GM10248 (cell line): Measurements from ENCODE around the gene COPZ1.

Experiments used
- CTCF ChIA-PET: fragments of 300-600 bp; sonication (Branson Sonifier 250); formaldehyde crosslinking; extraction: SDS; loops from one replicate; lab custom pipeline; 2021; ENCODE audit warnings: antibody characterized with exemption; lab: Yijun Ruan, JAX
- POLR2A ChIA-PET: fragments of 350-650 bp; sonication (Branson Sonifier 250); formaldehyde crosslinking; extraction: SDS; loops from one replicate; lab custom pipeline; 2020; ENCODE audit warnings: antibody characterized with exemption; lab: Yijun Ruan, JAX
- DNase-seq: peaks from one replicate; pipeline ENCODE4 v3.0.0; 2012; ENCODE audit errors: extremely low spot score
- TF ChIP-seq, protein P1 (sequence below): IDR thresholded peaks from 2 replicates; pipeline ENCODE4 v1.5.1; 2012; ENCODE audit warnings: mild to moderate bottlenecking, low read depth; ENCODE audit errors: extremely low read depth, missing control alignments, control extremely low read depth

Gene COPZ1

DNA sequence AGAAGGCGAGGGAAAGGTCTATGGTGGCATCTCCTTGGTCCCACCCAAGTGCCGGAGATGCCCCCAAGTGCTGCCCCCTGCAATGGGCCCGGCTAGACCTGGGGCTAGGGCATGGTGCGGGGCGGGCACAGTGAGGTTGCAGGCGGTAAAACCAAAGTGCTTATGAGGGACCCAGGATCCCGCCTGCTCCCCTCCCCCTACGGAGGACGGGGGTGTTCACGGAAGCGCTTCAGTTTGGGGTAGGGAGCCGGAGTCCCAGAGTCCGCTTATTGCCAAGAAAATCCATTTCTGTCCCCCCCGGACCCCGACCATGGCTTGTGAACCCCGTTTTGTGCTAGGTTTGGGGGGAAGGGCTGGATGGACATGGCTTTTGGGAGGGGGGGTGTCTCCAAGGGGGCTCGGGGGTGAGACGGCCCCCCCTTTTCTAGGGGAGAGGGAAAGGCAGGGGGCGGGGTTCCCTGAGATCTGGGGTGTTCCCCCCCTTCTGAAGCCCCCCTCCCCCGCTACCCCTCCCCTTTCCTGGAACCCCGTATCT lies 44.7 kb downstream of the COPZ1 start:
- ChIA-PET CTCF (interaction anchor here (1.4 to 3.4 kb wide), 3 partner anchors 11 to 149 kb away, joined by 9 to 47 read pairs (median 13); no protein-coding TSS in a partner anchor), POLR2A (no interaction called here)
- TF ChIP-seq, protein P1, sequence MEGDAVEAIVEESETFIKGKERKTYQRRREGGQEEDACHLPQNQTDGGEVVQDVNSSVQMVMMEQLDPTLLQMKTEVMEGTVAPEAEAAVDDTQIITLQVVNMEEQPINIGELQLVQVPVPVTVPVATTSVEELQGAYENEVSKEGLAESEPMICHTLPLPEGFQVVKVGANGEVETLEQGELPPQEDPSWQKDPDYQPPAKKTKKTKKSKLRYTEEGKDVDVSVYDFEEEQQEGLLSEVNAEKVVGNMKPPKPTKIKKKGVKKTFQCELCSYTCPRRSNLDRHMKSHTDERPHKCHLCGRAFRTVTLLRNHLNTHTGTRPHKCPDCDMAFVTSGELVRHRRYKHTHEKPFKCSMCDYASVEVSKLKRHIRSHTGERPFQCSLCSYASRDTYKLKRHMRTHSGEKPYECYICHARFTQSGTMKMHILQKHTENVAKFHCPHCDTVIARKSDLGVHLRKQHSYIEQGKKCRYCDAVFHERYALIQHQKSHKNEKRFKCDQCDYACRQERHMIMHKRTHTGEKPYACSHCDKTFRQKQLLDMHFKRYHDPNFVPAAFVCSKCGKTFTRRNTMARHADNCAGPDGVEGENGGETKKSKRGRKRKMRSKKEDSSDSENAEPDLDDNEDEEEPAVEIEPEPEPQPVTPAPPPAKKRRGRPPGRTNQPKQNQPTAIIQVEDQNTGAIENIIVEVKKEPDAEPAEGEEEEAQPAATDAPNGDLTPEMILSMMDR: no peak
- DNase-seq: no peak

DNA sequence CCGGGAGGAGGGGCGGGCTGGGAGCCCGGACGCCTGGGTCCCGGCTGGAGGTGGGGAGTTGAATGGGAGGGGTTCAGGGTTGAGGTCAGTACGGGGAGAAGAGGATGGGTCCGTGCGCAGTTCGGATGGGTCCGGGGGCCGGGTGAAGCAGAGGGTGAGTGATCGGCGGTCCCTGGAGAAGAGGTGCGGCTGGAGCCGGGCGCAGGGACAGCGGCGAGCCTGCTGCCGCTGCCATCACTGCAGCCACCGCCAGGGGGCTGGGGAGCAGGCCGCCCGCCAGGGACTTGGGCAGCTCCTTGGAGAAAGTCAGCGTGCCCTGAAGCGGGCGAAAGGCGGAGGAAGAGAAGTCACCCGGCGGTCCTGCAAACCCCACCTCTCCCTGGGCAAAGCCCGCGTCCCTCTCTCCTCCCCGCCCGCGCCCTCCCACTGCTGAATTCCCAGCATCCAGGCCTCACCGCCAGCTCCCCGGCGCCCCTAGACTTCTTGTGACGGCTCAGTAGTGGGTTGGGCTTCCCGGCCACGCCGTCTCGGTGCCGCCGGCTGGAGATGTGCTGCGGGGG lies 45.3 kb downstream of the COPZ1 start:
- POLR2A ChIA-PET: no interaction called here
- TF ChIP-seq, protein P1: peak; percentile 11
- CTCF ChIA-PET: interaction anchor here (1.4 to 5.9 kb wide), 7 partner anchors 10 to 156 kb away, joined by 7 to 49 read pairs (median 13); no protein-coding TSS in a partner anchor
- DNase-seq: peak; percentile 72

GRCh38 chr12:54371328-54372112 lies 46.6 kb downstream of the COPZ1 start:
- ChIA-PET CTCF (interaction anchor here (1.0 to 5.9 kb wide), 13 partner anchors 9 to 166 kb away, joined by 3 to 49 read pairs (median 9); partner anchors contain the start of gene COPZ1), POLR2A (no interaction called here)
- DNase-seq: no peak

DNA sequence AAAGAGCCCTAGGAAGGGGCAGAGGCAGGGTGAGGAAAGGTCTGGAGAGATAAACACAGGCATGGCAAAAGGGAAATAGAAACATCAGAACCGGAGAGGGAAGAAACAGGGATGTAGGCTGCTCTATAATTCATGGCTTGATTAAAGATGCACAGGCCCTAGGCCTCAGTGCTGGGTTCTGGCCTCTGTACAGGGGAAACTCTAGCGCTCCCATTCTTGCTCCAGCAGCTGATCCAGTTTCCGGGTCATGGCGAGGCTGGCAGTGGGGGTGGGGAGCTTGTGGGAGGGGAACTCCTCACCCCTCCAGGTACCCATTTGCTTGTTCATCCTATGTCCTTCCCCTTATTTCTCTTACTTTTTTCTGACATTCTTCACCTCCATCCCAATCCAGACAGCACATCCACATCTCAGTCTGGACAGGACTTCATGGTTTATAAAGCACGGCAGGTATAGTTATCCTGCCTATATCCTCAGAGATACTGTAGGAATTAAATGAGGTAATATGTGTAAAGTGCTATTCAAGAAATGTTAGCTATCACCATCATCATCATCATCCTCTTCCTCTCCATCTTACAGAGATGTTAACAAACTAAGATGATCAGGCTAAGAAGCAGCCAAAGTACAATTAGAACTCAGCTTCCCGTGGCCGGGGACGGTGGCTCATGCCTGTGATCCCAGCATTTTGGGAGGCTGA lies 47.3 kb downstream of the COPZ1 start:
- CTCF ChIA-PET: interaction anchor here (0.9 to 5.9 kb wide), 9 partner anchors 8 to 350 kb away, joined by 3 to 49 read pairs (median 12); partner anchors contain the start of gene COPZ1
- POLR2A ChIA-PET: no interaction called here
- no peak for DNase-seq
- TF ChIP-seq, protein P1: no peak

More at GRCh38 chr12:54371328-54372112, 46.6 kb downstream of the COPZ1 start:
- TF ChIP-seq, protein P1: no peak

DNA sequence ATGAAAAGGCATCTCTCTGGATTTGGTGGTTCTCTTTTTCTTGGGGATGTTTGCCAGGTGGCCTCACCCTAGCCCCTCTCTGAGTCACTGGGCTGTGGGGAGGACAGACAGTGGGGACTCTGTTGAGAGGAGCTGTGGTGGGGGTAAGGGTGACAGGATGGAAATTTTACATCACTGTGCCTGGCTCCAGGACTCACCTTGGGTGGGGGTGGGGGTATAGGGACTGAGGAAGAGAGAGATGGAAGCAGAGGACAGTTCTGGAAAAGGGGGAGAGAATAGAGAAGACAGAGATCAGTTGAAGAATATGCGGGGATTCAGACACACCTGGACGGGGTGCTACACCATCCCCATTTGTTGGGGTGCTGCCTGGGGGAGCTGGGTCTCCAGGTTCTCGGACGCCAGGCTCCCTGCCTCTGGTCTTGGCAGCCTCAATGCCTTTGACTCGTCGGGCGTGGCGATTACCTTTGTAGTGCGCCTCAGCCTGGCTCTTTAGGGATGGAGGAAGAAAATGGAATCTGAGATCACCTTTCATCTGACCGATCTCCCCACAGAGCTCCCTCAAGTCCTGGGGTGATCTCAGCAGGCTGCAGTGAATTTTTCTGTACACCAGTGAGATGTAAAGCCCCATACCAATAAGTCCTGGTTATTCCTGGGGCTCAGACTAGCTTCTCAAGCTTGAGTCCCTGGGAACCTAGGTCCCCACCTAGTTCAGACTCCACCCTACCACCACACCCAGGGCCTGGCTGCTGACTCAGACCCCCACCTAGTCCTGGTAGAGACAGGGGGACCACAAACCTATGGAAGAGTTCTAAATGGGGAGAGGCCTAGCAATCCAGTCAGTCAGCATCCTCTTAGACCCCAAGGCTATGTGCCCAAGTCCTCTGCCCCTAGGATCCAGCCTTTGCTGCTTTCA lies 49.0 kb downstream of the COPZ1 start:
- TF ChIP-seq, protein P1: no peak
- CTCF ChIA-PET: interaction anchor here (1.0 to 5.9 kb wide), 8 partner anchors 14 to 172 kb away, joined by 3 to 49 read pairs (median 6); partner anchors contain the start of gene COPZ1
- DNase-seq: no peak
- POLR2A ChIA-PET: no interaction called here
